ENCODE results near the gene ITGA1.
A peak's percentile ranks its signal among the peaks of the same experiment; 100 is the strongest.

ITGA1 gene

GRCh38 chr5:52824827-52825226 lies 37.1 kb downstream of the ITGA1 start:
- Mint-ChIP-seq H3K4me3 (no peak overlapping the region), H3K4me1 (no peaks in the 10 kb centered on the region), H3K27me3 (peaks cover 7% of the 10 kb centered on the region), H3K27ac (no peak overlapping the region), H3K36me3 (no peaks in the 10 kb centered on the region), H3K9me3 (peaks cover 7% of the 10 kb centered on the region)
- ATAC-seq: no peak

GRCh38 chr5:52825826-52826225 lies 38.1 kb downstream of the ITGA1 start:
- Mint-ChIP-seq H3K27ac (no peak overlapping the region), H3K36me3 (no peaks in the 10 kb centered on the region), H3K4me3 (no peak overlapping the region), H3K4me1 (no peaks in the 10 kb centered on the region), H3K27me3 (peaks cover 7% of the 10 kb centered on the region), H3K9me3 (peaks cover 7% of the 10 kb centered on the region)
- peak; percentile 31 for ATAC-seq

GRCh38 chr5:52827815-52828214 lies 40.1 kb downstream of the ITGA1 start:
- Mint-ChIP-seq H3K4me1 (no peaks in the 10 kb centered on the region), H3K36me3 (no peaks in the 10 kb centered on the region), H3K4me3 (no peak overlapping the region), H3K27ac (no peak overlapping the region), H3K9me3 (peaks cover 7% of the 10 kb centered on the region), H3K27me3 (no peaks in the 10 kb centered on the region)
- no peak for ATAC-seq

- Mint-ChIP-seq H3K9me3 (peaks cover 7% of the 10 kb centered on the region), H3K36me3 (no peaks in the 10 kb centered on the region), H3K4me3 (no peak overlapping the region), H3K27me3 (peaks cover 9% of the 10 kb centered on the region), H3K4me1 (no peaks in the 10 kb centered on the region), H3K27ac (no peak overlapping the region)
- ATAC-seq: no peak
Observed at GRCh38 chr5:52829664-52830063, 41.9 kb downstream of the ITGA1 start.

GRCh38 chr5:52830650-52831049 lies 42.9 kb downstream of the ITGA1 start:
- Mint-ChIP-seq H3K27me3 (peaks cover 11% of the 10 kb centered on the region), H3K36me3 (no peaks in the 10 kb centered on the region), H3K9me3 (peaks cover 7% of the 10 kb centered on the region), H3K4me3 (no peak overlapping the region), H3K27ac (no peak overlapping the region), H3K4me1 (no peaks in the 10 kb centered on the region)
- no peak for ATAC-seq

- Mint-ChIP-seq H3K9me3 (peaks cover 7% of the 10 kb centered on the region), H3K4me1 (no peaks in the 10 kb centered on the region)
- ATAC-seq: no peak
Observed at GRCh38 chr5:52831786-52832511, 44.2 kb downstream of the ITGA1 start.

GRCh38 chr5:52834320-52834719 lies 46.6 kb downstream of the ITGA1 start:
- Mint-ChIP-seq H3K36me3 (no peaks in the 10 kb centered on the region), H3K9me3 (no peaks in the 10 kb centered on the region), H3K27ac (no peak overlapping the region), H3K4me3 (no peak overlapping the region), H3K4me1 (no peaks in the 10 kb centered on the region), H3K27me3 (peaks cover 11% of the 10 kb centered on the region)
- no peak for ATAC-seq

More at GRCh38 chr5:52831786-52832511, 44.2 kb downstream of the ITGA1 start:
- peaks cover 11% of the 10 kb centered on the region for H3K27me3 Mint-ChIP-seq
- H3K4me3 Mint-ChIP-seq: no peak overlapping the region
- no peak overlapping the region for H3K27ac Mint-ChIP-seq
- H3K36me3 Mint-ChIP-seq: no peaks in the 10 kb centered on the region

GRCh38 chr5:52837068-52837467 lies 49.4 kb downstream of the ITGA1 start:
- ATAC-seq: no peak
- no peaks in the 10 kb centered on the region for H3K9me3 Mint-ChIP-seq
- H3K36me3 Mint-ChIP-seq: no peaks in the 10 kb centered on the region
- H3K4me3 Mint-ChIP-seq: no peak overlapping the region
- no peak overlapping the region for H3K27ac Mint-ChIP-seq
- H3K4me1 Mint-ChIP-seq: no peaks in the 10 kb centered on the region
- peaks cover 11% of the 10 kb centered on the region for H3K27me3 Mint-ChIP-seq

- Mint-ChIP-seq H3K36me3 (no peaks in the 10 kb centered on the region), H3K27ac (no peak overlapping the region), H3K4me1 (no peaks in the 10 kb centered on the region), H3K4me3 (no peak overlapping the region), H3K9me3 (no peaks in the 10 kb centered on the region), H3K27me3 (peaks cover 11% of the 10 kb centered on the region)
- ATAC-seq: no peak
Observed at GRCh38 chr5:52837591-52838001, 49.9 kb downstream of the ITGA1 start.

GRCh38 chr5:52838326-52839015 lies 50.8 kb downstream of the ITGA1 start:
- Mint-ChIP-seq H3K27ac (no peak overlapping the region), H3K27me3 (peaks cover 11% of the 10 kb centered on the region), H3K36me3 (no peaks in the 10 kb centered on the region), H3K9me3 (no peaks in the 10 kb centered on the region), H3K4me3 (no peak overlapping the region), H3K4me1 (no peaks in the 10 kb centered on the region)
- ATAC-seq: no peak

- H3K27me3 Mint-ChIP-seq: peaks cover 6% of the 10 kb centered on the region
- no peaks in the 10 kb centered on the region for H3K36me3 Mint-ChIP-seq
- no peak overlapping the region for H3K27ac Mint-ChIP-seq
- H3K9me3 Mint-ChIP-seq: no peaks in the 10 kb centered on the region
- no peak for ATAC-seq
- H3K4me3 Mint-ChIP-seq: no peak overlapping the region
- H3K4me1 Mint-ChIP-seq: no peaks in the 10 kb centered on the region
Observed at GRCh38 chr5:52839285-52839684, 51.6 kb downstream of the ITGA1 start.

GRCh38 chr5:52840277-52841050 lies 52.7 kb downstream of the ITGA1 start:
- no peak for ATAC-seq
- H3K27ac Mint-ChIP-seq: no peak overlapping the region
- H3K27me3 Mint-ChIP-seq: no peaks in the 10 kb centered on the region
- no peaks in the 10 kb centered on the region for H3K4me1 Mint-ChIP-seq
- H3K9me3 Mint-ChIP-seq: no peaks in the 10 kb centered on the region
- no peak overlapping the region for H3K4me3 Mint-ChIP-seq
- no peaks in the 10 kb centered on the region for H3K36me3 Mint-ChIP-seq

- Mint-ChIP-seq H3K27me3 (no peaks in the 10 kb centered on the region), H3K36me3 (no peaks in the 10 kb centered on the region), H3K9me3 (no peaks in the 10 kb centered on the region), H3K27ac (no peak overlapping the region), H3K4me1 (no peaks in the 10 kb centered on the region), H3K4me3 (no peak overlapping the region)
- no peak for ATAC-seq
Observed at GRCh38 chr5:52841114-52841513, 53.4 kb downstream of the ITGA1 start.

GRCh38 chr5:52842111-52842510 lies 54.4 kb downstream of the ITGA1 start:
- Mint-ChIP-seq H3K27ac (no peak overlapping the region), H3K36me3 (no peaks in the 10 kb centered on the region), H3K4me1 (no peaks in the 10 kb centered on the region), H3K4me3 (no peak overlapping the region), H3K27me3 (peaks cover 7% of the 10 kb centered on the region), H3K9me3 (no peaks in the 10 kb centered on the region)
- ATAC-seq: no peak

GRCh38 chr5:52844885-52845284 lies 57.2 kb downstream of the ITGA1 start:
- Mint-ChIP-seq H3K27me3 (peaks cover 8% of the 10 kb centered on the region), H3K36me3 (no peaks in the 10 kb centered on the region), H3K4me1 (no peaks in the 10 kb centered on the region), H3K9me3 (peaks cover 3% of the 10 kb centered on the region), H3K4me3 (no peak overlapping the region), H3K27ac (no peak overlapping the region)
- no peak for ATAC-seq

Measured in stimulated activated memory B cell treated with anti-CD40 and anti-IgM and Interleukin-4, amounts not matched to agents 10 μg/mL and 1 μg/mL and 100 μg/mL, for 72 hours (primary cell).